NOMO-1 treated with DMSO at 0.1 percent for 48 hours (cell line): ENCODE measurements around the gene SLC2A13.
A peak's percentile ranks its signal among the peaks of the same experiment; 100 is the strongest.
"Not testable (repeated sequence)": the region's sequence is repeated elsewhere in the genome, so short reads cannot be mapped to it uniquely, and the experiment has no call there.

Experiments used
- DNase-seq: peaks from one replicate; lab custom pipeline; 2025; ENCODE audit not compliant: unreplicated experiment; lab: John Stamatoyannopoulos, UW

SLC2A13 gene

DNA sequence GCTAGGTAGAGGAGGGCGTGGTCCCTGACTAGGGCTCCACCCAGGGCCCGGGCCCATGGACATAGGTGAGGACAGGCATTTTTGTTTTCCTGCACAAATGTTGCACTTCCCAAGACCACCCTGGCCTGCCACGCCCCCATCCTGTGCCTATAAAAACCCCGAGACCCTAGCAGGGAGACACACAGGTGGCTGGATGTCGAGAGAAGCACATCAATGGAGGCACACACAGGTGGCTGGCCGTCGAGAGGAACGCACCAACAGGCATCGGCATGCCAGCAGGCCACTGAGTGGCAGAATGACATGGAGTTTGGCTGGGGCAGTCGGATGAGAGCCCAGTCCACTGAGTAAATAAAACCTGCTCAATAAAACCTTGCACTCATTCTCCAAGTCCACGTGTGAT is 328.4 kb downstream of the SLC2A13 start:
- DNase-seq = no peak

DNA sequence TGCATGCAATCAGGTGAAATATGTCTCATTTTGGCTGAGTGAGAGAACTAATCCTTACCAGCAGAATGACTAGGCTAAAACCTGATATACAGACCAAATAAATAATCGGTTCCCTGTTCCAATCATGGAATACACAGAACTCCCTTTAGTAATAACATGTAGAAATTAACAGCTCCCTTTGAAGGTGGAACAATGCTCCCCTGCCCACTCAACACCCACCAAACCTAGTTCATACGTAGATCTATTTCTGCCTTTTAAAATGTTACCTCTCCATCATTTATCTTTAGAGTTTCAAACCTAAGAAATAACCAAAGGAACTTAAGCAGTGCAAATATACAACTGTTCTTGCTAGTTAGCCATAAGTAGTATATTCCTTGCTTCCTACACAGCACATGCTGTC is 332.6 kb downstream of the SLC2A13 start:
- no peak for DNase-seq

DNA sequence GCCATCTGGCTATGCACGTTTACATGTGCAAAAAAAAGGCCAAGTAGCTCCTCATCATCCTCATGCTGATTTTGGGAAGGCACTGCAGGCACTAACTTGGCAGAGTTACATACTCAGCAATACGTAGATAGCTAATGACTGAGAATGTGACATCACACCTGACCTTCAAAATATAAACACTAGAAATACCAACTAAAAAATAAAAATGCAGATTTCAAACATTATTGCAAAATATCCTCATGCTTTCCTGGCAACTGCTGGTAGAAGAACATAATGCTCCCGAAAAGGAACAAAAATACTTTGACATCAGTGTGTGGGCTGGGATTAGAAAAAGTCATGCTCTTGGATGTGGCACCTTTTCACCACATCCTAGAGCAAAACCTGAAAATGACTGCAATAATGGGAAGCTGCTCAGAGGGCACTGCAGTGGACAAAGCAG is 333.0 kb downstream of the SLC2A13 start:
- no peak for DNase-seq

DNA sequence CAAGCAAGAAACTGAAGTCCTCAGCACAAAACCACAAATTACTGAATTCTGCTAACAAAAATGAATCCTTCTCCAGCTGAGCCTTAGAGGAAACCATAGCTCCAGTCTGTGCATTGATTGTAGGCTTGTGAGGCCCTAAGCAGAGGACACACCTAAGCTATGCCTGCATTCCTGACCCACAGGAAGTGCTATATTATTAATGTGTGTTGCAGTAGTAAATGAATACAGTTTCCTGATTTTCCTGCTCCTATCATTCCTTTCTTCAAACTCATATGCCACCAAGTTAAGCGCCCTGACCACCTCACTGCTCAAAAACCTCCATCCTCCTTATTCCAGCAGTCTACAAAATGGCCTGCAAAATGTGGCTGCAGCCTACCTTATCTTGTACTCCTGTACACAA is 334.4 kb downstream of the SLC2A13 start:
- DNase-seq = no peak

DNA sequence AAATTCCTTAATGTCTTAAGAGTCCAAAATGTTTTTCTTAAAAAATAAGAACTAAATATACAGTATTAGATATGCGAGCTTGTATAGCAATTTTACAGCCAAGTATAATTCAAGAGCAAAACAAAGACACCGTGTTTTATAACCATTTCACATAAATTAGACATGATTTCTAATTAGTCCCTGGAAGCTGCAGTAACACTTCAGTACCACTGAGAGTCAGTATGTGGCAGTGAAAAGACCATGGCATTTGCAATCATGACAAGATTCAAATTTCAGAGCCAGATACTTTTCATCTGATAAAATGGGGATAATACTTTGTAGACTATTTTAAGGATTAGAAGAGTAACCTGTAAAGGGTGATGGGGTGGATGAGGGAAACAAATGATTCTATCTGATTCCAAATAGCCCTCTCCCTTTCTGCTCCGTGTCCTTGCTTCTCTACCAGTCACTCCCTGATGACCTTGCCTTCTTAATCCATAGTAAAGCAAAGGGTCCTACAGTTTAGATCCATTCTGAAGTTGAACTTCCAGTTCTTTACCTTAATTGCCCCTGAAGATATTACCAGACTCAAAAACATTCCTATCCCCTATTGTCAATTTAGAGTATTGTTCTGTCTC is 340.8 kb downstream of the SLC2A13 start:
- DNase-seq = peak; percentile 40

DNA sequence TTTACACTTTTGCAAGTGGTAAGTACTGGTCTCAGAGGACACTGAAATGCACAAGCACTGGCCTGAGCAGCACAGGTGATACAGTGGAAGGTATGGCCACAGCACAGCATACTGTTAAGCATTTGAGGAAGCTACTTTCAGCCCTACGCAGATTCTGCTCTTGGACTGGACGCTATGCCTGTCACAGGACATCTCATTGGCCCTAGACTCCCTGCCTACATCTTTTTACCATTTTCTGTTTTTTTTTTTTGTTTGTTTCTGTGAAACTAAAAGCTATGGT is 342.1 kb downstream of the SLC2A13 start:
- DNase-seq = no peak

DNA sequence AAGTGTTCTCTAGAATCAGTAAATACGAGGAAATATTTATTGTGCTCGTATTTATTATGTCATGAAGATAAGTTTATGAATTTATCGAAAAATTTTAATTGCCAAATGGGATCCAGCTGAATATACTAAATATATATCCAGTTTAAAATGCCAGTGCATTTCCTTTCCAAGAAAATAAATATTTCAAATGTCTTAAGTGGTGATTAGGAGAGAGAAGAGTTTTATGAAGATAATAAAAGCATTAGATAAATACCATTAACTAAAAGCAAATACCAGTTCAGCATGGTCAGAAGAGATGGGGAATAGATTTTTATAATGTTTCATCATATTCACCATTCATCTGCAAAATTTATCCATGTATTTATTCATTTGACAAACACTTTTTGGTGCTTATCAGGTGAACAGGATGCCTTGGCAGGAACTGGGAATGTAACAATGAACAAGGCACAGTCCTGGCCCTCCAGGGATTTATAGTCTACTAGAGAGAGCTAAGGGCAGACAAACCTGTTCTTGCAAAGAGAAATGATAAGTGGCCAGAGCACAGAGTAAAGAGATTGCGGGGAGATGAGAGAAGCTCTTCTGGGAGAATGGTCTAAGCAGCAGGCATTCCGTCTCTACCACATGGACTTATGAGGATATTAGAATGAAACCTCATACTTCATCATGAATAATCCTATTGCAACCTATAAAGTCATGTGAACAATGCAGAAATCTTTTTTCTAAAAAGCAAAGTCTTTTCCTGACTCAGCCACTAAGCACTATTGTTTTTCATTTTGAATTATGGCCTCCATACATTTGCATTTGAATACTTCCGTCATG is 342.6 kb downstream of the SLC2A13 start:
- no peak for DNase-seq

DNA sequence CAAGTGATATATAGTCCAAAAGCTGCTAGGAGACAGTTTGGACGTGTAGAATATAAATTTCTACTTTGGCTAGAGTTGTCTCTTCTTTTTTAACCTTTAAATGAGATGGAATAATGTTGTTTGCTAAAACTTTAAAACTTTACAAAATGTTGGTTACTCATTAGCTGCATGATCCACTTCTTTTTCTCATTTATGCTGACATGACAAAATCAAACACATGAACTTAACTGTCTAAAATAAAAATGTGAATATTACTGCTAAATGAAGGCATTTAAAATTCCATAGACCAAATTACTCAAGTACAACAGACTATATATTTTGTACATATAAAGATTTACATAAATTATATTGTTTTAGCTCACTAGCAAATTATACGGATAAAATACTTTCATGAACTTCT is 350.4 kb downstream of the SLC2A13 start:
- no peak for DNase-seq

DNA sequence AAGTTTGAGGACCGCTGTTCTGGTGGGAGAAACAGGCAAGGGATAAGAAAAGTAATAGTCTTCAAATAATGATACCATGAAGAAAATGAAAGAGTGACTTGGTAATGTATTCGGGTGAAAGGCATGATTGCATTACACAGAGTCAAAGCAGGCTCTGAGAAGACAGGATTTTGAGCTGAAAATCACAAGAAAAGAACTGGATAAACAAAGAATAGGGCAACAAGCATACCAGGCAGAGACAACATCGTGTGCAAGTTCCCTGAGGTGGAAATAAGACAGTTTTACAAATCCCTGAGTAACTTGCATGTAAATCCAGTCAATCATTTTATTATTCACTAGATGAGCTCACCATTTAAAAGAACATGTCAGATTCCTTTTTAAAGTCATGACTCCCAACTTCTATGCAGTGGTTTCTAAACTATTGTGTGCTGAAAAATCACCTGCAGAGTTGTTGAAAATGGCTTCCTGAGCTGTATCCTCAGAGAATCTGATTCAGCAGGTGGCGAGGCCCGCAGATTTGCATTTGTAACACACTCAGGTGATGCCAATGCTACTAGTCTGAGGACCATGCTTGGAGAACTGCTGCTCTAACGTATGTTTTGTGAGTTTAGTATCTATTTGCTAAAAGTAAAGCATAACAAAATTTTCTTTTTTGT is 353.3 kb downstream of the SLC2A13 start:
- DNase-seq = no peak

DNA sequence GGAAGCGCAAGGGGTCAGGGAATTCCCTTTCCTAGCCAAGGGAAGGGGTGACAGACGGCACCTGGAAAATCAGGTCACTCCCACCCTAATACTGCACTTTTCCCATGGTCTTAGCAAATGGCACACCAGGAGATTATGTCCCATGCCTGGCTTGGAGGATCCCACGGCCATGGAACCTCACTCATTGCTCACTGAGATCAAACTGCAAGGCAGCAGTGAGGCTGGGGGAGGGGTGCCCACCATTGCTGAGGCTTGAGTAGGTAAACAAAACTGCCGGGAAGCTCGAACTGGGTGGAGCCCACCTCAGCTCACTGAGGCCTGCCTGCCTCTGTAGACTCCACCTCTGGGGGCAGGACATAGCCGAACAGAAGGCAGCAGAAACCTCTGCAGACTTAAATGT is 359.7 kb downstream of the SLC2A13 start:
- not testable (repeated sequence) for DNase-seq

DNA sequence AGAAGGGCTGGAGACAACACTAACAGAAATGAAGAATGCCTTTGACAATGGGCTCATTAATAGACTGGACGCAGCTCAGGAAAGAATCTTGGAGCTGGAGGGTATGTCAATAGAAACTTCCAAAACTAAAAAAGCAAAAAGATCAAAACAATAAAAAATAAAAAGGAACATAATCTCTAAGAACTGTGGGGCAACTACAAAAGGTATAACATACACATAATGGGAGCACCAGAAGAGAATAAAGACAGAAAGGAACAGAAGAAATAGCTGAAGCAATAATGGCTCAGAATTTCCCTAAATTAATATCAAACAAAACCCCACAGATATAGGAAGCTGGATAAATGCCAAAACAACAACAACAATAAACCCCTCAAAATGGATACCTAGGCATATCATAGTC is 362.2 kb downstream of the SLC2A13 start:
- DNase-seq = no peak

DNA sequence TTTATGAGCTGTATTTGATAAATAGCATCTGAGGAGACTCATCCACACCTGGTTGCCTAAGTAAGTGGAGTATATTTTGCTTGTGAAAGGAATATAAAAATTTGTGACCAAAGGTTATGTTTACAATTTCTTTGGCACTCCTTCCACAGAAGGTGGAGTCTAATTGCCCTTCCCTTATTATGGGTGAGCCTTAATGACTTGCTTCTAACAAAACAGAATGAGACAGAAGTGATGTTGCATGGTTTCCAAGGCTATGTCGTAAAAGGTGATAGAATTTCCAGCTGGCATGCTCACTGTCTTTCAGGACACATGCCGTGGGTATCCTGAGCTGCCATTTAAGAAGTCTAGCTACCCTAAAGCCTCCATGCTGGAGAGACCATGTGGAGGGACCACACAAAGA is 369.5 kb downstream of the SLC2A13 start:
- no peak for DNase-seq

DNA sequence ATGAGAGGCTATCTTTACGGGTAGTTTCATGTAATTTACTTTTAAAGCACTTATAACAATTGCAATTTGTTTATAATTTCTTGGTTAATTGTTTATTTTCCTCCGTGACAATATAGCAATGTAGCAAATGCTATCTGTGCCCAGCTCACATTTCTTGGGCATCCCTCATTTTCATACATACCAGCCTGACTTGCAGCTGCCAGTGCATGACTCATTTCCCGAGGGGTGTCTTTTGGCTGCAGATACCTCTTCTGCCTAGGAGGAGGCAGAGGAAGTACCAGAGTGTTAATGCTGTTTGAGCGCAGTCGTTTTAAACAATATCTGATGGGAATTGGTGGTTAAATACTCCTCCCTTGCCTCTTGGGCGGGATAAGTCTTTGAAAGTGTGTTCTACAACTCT is 382.1 kb downstream of the SLC2A13 start:
- DNase-seq = peak; percentile 62

DNA sequence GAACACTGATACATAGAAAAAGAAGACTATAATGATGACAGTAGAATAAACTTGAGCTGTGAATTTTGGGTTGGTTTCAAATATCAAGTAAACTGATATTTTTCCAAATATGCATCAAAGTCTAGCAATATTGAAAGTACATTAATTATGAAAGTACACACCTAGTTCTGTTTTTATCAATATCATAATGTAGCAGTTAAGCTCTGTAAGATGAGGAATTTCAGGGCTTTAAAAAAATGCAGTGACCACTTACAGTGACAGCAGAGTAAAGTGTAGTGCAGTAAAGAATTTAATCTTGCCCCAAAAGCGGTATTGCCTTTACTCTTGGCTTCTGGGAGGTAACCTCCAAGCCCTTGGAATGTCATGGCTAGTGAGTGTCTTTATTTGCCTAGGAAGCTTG is 383.4 kb downstream of the SLC2A13 start:
- no peak for DNase-seq

DNA sequence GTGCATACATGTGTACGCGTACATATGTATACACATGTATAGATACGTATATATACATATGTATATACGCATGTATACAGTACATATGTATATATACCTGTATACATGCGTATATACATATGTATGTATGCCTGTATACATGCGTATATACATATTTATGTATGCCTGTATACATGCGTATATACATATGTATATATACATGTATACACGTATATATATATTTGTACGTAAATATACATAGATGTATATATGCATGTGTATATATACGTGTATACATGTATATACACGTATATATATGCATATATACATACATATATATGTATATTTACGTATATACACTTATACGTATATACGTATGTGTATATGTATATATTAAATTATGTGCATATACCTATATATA is 392.3 kb downstream of the SLC2A13 start:
- no peak for DNase-seq

DNA sequence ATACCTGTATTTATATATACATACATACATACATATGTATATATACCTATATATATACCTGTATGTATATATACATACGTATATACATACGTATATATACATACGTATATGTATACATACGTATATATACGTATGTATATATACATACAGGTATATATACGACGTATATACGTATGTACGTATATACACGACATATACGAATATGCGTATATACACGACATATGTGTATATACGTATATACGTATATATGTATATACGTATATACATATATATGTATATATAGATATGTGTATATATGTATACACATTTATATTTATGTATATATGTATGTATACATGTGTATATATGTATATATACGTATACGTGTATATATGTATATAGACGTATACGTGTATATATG is 393.5 kb downstream of the SLC2A13 start:
- DNase-seq = no peak
